ENCODE data around the gene HTR4.

DNA sequence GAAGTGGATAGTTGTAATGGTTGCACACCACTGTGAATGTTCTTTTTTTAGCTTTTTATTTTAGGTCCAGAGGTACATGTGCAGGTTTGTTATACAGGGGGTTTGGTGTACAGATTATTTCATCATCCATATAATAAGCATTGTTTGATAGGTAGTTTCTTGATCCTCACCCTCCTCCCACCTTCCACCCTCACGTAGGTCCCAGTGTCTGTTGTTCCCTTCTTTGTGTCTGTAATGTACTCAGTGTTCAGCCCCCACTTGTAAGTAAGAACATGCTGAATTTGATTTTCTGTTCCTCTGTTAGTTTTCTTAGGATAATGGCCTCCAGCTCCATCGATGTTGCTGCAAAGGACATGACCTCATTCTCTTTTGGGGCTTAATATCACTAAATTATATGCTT lies 99.7 kb downstream of the HTR4 start:
- TF ChIP-seq, protein P1, sequence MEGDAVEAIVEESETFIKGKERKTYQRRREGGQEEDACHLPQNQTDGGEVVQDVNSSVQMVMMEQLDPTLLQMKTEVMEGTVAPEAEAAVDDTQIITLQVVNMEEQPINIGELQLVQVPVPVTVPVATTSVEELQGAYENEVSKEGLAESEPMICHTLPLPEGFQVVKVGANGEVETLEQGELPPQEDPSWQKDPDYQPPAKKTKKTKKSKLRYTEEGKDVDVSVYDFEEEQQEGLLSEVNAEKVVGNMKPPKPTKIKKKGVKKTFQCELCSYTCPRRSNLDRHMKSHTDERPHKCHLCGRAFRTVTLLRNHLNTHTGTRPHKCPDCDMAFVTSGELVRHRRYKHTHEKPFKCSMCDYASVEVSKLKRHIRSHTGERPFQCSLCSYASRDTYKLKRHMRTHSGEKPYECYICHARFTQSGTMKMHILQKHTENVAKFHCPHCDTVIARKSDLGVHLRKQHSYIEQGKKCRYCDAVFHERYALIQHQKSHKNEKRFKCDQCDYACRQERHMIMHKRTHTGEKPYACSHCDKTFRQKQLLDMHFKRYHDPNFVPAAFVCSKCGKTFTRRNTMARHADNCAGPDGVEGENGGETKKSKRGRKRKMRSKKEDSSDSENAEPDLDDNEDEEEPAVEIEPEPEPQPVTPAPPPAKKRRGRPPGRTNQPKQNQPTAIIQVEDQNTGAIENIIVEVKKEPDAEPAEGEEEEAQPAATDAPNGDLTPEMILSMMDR (IDR thresholded peaks at IDR 0.05) = no peak
- TF ChIP-seq, protein P2, sequence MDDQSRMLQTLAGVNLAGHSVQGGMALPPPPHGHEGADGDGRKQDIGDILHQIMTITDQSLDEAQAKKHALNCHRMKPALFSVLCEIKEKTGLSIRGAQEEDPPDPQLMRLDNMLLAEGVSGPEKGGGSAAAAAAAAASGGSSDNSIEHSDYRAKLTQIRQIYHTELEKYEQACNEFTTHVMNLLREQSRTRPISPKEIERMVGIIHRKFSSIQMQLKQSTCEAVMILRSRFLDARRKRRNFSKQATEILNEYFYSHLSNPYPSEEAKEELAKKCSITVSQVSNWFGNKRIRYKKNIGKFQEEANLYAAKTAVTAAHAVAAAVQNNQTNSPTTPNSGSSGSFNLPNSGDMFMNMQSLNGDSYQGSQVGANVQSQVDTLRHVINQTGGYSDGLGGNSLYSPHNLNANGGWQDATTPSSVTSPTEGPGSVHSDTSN (IDR thresholded peaks at IDR 0.05) = no peak
- TF ChIP-seq RCOR1 (IDR thresholded peaks at IDR 0.05; ENCODE audit: low read length) = no peak
- TF ChIP-seq, protein P3, sequence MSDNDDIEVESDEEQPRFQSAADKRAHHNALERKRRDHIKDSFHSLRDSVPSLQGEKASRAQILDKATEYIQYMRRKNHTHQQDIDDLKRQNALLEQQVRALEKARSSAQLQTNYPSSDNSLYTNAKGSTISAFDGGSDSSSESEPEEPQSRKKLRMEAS (IDR thresholded peaks at IDR 0.05; ENCODE audit: low read depth) = no peak

Measured in SK-N-SH (cell line).